KOPT-K1 (cell line): ENCODE data around the gene ACBD4.

ENCODE experiments used
- H3K27ac ChIP-seq: fragments of 200-600 bp; sonication (generic); 2 replicates; pipeline ENCODE4 v1.5.1; 2016; ENCODE audit warnings: antibody characterized with exemption, mild to moderate bottlenecking, low read depth, low read length; ENCODE audit not compliant: poor library complexity, severe bottlenecking
- H3K36me3 ChIP-seq: fragments of 200-600 bp; sonication (generic); 2 replicates; pipeline ENCODE4 v1.5.1; 2017; ENCODE audit warnings: antibody characterized with exemption, mild to moderate bottlenecking, low read length, moderate library complexity; ENCODE audit not compliant: insufficient read depth
- H3K9me3 ChIP-seq: fragments of 200-600 bp; sonication (generic); 2 replicates; pipeline ENCODE4 v1.5.1; 2017; ENCODE audit warnings: antibody characterized with exemption, low read length, mild to moderate bottlenecking; ENCODE audit not compliant: insufficient read depth, poor library complexity, severe bottlenecking

Gene ACBD4

DNA sequence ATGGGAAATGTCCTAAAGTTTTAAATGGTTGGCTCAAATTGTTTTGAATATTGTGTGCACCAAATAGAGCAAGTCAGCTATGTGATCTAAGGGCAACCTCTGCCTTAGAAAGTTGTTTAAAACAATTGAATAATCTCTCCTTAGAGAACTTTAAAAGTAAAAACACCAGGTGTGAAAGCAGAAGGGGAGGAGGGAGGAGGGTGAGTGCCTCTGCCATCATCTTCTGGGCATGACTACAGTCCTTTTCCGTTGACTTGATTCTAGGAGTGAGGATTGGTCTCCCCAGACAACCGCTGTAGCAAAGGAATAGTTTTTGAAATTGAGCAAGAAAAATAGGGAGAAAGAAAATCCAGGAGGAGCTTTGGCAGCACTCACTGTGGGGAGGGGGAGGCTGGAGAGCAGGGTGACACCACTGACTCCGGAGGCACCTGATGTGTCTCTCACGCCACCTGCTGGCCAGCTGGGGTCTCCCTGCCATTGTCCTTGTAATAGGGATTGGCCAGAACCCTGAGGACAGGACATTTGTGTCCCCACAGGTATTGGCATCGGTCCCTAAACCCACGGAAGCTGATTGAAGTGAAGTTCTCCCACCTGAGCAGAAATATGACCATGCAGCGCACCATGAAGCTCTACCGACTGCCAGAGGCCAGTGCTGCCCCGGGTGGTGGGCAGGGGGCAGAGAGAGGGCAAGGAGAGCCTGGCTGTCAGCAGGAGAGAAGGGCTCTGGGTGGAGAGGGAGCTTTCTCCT, 36.4 kb upstream of the ACBD4 start:
- peaks cover 93% of the 10 kb centered on the region for H3K36me3 ChIP-seq
- no peak overlapping the region for H3K27ac ChIP-seq
- H3K9me3 ChIP-seq = no peaks in the 10 kb centered on the region

DNA sequence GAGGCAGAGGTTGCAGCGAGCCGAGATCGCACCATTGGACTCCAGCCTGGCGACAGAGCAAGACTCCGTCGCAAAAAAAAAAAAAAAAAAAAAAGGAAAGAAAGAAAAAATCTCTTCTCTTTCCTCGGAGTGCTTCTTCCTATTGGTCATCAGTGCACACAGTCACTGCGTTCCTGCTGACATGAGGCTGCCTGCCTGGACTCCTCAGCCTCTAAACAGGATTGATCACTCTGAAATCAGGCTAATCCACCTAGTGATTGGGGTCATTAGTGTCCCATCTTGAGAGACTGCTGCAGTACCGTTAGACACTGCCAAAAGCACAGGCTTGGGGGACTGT, 34.0 kb upstream of the ACBD4 start:
- Histone ChIP-seq H3K36me3 (peaks cover 93% of the 10 kb centered on the region), H3K27ac (no peak overlapping the region), H3K9me3 (no peaks in the 10 kb centered on the region)

DNA sequence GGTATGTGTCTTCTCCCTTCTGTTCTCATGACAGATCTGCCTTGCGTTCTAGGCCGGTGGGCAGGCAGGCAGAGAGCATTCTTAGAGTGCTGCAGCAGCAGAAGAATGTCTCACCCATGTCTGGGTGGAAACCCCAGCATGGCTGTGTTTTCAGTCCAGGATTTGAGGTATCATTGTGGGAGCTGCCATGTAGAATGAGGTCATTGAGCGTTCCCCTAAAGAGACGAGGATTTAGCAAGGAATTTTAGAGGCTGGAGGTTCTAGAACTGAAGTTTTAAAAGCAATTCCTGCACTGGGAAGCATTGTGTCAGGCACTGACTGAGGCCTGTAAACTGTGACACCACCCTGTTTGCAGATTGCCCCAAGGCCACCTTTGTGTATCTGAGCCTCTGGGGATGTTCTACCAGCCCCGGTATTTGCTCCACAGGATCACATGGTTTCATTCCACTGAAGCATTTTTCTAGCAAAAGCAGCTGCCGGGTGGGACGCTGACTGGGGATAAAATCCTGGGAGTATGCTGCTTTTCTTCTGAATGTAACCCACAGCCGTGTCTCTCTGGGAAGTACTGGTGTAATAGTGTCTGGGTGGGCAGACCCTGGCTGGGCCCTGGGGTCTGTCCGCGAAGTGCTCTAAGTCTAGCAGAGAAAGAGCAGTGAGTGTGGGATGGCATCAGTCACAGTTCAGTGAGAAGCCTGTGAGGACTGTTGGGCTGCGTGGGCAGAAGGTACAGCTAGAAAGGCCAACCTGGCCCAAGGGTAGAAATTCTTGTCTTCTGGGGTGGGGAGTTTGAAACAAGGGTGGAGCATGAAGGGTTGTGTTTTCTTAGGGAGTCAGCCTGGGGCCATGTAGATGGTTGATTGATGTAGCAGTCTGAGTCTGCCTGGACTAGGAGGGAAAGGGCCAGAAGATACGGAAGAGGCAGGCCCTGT, 33.3 kb upstream of the ACBD4 start:
- Histone ChIP-seq H3K27ac (no peak overlapping the region), H3K9me3 (no peaks in the 10 kb centered on the region), H3K36me3 (peaks cover 93% of the 10 kb centered on the region)

DNA sequence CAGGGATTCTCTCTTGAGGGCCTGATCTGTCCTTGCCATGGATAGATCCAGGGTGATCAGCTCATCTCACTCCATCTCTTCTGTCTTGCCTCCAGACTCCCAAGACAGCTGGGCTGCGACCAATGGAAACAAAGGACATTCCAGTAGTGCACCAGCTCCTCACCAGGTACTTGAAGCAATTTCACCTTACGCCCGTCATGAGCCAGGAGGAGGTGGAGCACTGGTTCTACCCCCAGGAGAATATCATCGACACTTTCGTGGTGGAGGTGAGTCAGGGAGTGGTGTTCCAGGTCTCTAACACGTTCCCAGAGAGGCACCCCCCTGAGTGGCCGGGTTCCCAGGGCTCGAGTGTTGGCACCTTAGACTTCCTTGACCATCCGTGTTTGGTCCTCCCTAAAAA, 32.6 kb upstream of the ACBD4 start:
- Histone ChIP-seq H3K36me3 (peaks cover 93% of the 10 kb centered on the region), H3K27ac (no peak overlapping the region), H3K9me3 (no peaks in the 10 kb centered on the region)

DNA sequence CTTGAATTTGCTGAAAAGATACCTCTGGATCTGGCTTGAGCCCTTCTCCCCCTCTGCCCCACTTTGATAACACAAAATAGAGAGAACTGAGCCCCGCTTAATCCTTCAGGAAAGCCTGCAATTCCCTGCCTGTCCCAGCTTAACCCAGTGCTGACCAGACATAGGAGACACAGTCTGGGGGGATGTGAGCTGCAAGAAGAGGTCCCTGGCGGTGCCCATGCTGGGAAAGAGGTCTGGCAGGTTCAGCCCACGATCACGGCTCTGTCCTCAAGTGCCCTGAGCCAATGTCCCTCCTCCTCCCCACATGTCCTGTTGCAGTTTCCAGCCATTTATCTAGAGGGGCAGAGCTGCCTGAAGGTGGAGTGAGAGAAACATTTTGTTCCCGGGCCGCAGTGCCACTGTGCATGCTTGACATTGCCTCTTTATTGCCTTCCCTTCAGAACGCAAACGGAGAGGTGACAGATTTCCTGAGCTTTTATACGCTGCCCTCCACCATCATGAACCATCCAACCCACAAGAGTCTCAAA, 32.2 kb upstream of the ACBD4 start:
- Histone ChIP-seq H3K9me3 (no peaks in the 10 kb centered on the region), H3K27ac (no peak overlapping the region), H3K36me3 (peaks cover 93% of the 10 kb centered on the region)

DNA sequence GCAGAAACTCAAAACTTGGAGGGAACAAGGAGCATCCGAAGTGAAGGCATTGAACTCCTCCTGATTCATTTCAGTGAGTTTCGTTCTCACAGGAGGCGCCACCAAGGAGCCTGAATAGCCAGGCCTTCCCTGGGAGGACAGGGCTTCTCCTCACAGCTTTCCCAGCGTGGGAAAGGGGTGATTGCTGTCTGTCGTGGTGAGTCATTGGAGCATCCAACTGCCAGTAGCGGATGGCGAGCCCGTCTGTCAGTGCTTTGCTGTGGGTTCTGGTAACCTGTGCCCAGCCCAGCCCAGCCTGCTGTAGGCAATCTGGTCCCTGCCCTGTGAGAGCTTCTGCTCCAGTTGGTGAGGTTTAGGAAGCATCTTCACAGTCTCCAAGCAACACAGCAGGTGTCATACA, 31.5 kb upstream of the ACBD4 start:
- Histone ChIP-seq H3K9me3 (no peaks in the 10 kb centered on the region), H3K27ac (no peak overlapping the region), H3K36me3 (peaks cover 93% of the 10 kb centered on the region)

DNA sequence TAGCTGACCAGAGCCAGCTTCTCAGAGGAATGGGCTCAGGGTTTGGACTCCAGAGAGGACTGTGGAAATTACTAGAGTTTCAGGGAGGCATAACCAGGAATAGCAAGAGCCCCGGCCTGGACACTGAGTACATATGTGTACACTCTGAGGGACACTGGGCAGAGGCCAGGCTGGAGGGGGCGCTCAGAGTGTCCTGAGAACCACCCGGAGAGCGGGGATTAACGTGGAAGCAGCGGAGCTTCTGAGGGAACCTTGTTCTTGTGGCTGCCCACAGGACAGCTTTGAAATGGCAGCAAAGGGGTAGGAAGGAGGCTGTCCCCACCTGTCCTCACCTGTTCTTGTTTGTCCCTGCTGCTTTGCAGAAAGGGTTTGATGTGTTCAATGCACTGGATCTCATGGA, 31.0 kb upstream of the ACBD4 start:
- H3K9me3 ChIP-seq = no peaks in the 10 kb centered on the region
- H3K27ac ChIP-seq = no peak overlapping the region
- peaks cover 93% of the 10 kb centered on the region for H3K36me3 ChIP-seq

DNA sequence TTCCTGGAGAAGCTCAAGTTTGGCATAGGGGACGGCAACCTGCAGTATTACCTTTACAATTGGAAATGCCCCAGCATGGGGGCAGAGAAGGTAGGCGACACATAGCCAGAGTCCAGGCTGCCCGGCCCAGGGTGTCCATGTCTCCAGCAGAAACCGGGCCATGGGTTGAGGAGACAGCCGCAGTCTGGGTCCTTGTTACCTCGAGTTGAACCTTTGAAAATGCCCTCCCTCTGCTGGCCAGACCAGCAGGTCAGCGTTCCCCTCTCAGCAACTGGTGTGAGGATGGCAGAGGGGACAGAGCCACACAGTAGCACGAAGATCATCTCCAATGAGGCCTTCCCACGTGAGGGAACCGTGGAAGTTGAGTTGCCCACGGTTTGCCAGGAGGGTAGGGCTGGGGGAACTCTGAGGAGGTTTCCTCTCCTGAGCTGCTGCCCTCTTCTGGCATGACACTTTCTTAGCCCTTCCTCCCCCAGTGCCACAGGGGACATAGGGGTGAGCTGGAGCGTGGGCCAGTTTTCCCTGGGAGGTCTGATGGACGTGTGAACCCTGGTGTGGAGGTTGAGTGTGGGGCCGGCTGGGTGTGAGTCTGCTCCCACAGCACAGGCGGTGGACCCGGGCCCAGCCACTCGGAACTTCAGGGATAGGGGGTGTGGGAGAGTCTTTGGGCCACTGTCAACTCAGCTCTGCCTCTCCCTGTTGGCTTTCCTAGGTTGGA, 30.4 kb upstream of the ACBD4 start:
- Histone ChIP-seq H3K9me3 (no peaks in the 10 kb centered on the region), H3K36me3 (peaks cover 88% of the 10 kb centered on the region)

DNA sequence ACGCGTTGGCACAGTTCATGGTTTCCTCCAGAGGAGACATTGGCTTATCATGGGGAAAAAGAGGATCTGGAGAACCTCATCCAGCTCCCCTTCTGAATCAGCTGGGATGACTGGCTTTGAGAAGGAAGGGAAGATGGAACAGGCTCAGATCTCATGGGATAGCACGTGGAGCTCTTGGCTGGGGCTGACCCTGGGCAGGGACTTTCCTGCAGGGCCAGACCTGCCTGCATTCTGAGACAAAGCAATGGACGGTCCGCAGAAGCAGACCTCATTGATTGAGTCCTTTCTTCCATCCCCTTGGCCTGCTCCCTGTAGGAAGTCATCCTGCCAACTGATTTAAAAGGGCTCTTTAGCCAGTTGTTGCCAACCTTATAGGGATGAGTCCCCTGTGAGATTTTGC, 29.4 kb upstream of the ACBD4 start:
- Histone ChIP-seq H3K27ac (no peak overlapping the region), H3K36me3 (peaks cover 85% of the 10 kb centered on the region), H3K9me3 (no peaks in the 10 kb centered on the region)

More for the DNA sequence above, 30.4 kb upstream of the ACBD4 start:
- H3K27ac ChIP-seq = no peak overlapping the region

DNA sequence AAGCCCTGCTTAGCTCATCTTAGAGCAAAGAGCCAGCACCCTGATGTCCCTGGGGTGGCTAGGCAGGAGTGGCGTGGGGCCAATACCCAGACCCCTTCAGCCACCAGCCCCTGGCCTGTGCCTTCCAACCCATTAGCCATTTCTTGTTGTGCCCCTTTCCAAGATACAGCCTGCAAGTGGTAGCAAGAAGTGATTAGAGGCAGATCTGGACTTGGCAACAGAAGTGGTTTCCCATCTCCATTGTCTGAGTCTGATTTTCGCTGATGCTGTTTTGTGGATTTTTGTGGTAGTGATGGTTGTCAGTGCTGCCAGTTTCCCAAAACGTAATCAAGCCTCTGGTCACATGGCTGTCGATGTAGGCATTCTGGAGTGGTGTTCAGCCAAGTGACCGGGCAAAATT, 28.9 kb upstream of the ACBD4 start:
- Histone ChIP-seq H3K27ac (no peak overlapping the region), H3K36me3 (peaks cover 80% of the 10 kb centered on the region), H3K9me3 (no peaks in the 10 kb centered on the region)

DNA sequence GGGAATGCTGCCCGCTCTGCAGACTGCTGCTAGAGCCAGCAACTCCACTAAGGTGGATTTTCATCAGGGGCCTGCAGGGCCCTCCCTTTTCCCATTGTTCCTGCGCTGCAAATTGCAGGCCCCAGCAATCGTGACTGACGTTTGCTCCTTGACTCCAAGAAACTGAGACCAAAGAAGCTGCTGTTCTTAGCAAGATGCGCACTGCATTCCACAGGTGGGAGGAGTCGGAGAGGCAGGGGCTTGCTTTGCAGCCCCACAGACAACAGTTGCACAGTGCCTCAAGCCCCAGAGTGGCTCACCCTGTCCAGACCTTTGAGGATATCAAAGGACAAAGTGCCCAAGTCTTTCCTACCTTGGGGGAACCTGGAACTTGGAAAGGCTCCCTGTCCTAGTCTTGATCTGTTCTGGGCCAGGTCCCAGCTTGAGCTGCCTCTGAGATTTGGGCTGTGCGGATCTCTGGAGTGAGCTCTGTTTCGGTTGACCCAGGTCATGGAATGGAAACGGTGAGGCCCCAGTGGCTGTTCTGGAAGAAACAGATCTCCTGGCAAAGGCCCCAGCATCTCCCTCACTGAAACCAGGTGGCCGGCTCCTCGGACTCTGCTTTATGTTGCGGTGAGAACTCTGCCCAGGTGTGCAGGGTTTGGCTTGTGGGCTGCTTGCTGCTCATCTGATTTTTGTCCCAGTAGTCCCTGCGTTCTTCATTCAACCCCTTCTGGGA, 28.0 kb upstream of the ACBD4 start:
- Histone ChIP-seq H3K27ac (no peak overlapping the region), H3K9me3 (no peaks in the 10 kb centered on the region), H3K36me3 (peaks cover 71% of the 10 kb centered on the region)

DNA sequence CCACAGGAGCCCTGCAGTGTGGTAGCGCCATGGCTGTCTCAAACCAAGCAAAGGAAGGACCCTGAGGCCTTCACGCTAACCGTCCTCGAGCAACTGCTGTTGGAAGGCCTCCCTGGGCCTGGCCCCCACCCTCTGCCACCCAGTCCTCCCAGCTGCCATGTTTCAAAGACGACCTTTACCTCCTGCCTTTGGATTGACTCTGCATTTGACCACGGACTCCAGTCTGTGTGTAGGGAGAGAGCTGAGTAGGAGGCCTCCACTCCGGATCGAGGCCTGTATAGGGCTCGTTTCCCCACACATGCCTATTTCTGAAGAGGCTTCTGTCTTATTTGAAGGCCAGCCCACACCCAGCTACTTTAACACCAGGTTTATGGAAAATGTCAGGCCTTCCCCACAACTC, 27.4 kb upstream of the ACBD4 start:
- Histone ChIP-seq H3K36me3 (peaks cover 65% of the 10 kb centered on the region), H3K27ac (no peak overlapping the region)

DNA sequence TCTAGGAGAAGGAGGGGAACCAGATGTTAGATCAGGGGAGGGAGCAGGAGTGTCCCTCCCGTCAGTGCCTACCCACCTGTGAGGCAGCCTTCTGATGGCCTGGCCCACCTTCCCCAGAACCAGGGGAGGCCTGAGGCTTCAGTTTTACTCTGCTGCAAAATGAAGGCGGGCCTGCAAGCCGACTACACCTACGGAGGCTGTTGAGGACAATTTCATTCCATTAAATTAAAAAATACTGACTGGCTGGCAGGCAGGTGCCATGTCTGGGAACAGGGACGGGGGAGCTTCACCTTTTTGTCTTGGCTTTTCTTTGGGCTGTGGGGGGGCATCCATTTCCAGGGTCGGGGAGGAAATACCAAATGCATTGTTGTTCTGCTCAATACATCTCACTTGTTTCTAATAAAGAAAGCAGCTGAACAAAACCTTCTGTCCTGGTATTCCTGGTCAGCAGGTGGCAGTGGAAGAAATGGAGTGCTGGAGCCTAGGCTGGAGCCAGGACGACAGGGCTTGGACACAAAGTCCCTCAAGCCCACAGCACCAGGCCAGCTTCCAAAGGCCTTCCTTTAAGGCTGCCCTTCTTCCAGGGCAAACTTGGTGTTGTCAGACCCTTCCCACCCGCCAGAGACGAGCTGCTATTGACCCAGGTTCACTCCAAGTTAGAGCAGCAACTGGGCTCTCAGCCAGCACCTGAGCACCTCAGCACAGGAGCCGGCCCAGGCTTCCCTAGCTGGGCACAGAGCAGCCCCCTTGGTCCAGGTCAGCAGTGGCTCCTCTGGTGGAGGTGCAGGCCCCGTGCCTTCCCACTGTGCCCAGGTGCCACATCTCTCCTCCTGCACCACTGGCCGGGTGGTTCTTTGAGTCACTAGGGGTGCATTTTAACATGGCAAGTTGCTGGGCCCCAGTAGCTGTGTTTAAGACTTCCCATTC, 26.6 kb upstream of the ACBD4 start:
- Histone ChIP-seq H3K27ac (no peak overlapping the region), H3K9me3 (no peaks in the 10 kb centered on the region), H3K36me3 (peaks cover 57% of the 10 kb centered on the region)

More for the DNA sequence above, 27.4 kb upstream of the ACBD4 start:
- H3K9me3 ChIP-seq = no peaks in the 10 kb centered on the region
